Peyer's patch (tissue), 4 donors: ENCODE measurements around the gene CTBP2. TPM values are rescaled to one million over a fixed set of nuclear protein-coding genes. Genes with fewer than 3 reads are reported as not detected.

Experiments
- DNase-seq, 3 donors: peaks; one replicate each; pipeline ENCODE4 v3.0.0-alpha.2; 2017 to 2019
- H3K27ac ChIP-seq, 4 donors: fragments of 200-600 bp; sonication (generic); one replicate each; pipeline ENCODE4 v1.5.1; 2016 to 2019
- H3K27me3 ChIP-seq, 2 donors: fragments of 200-600 bp; sonication (generic); one replicate each; pipeline ENCODE4 v1.5.1; 2019
- H3K36me3 ChIP-seq, 3 donors: fragments of 200-600 bp; sonication (generic); one replicate each; pipeline ENCODE4 v1.5.1; 2016 to 2019
- H3K4me1 ChIP-seq, 4 donors: fragments of 200-600 bp; sonication (generic); one replicate each; pipeline ENCODE4 v1.5.1; 2016 to 2019
- H3K4me3 ChIP-seq, 4 donors: fragments of 200-600 bp; sonication (generic); 1 replicate in 3 of 4; 2 replicates in 1 of 4; pipeline ENCODE4 v1.5.1; 2016 to 2019; ENCODE audit warnings: mild to moderate bottlenecking in 1 of 4
- H3K9me3 ChIP-seq, 4 donors: fragments of 200-600 bp; sonication (generic); one replicate each; pipeline ENCODE4 v1.5.1; 2016 to 2019; ENCODE audit warnings: mild to moderate bottlenecking in 1 of 4
- POLR2A ChIP-seq, 2 donors: fragments of 450-650 bp; IDR thresholded peaks; one replicate each; pipeline ENCODE4 v1.5.1; 2017; ENCODE audit warnings: antibody characterized with exemption in 2 of 2, mild to moderate bottlenecking in 2 of 2, moderate library complexity in 2 of 2
- total RNA-seq, 4 donors: library from RNA; depleted of rRNA; stranded (reverse); fragments of >200 nt; gene quantifications; one replicate each; pipeline ENCODE4 v1.1.0, GENCODE V29; 2016
- TF ChIP-seq, protein P1 (sequence below), 6 experiments: fragments of 450-650 bp in 4 of 6; fragments of 200-600 bp in 2 of 6; sonication (generic) in 1 of 6; IDR thresholded peaks; one replicate each; pipeline ENCODE4 v1.5.1; 2017 to 2019; ENCODE audit warnings: antibody characterized with exemption in 6 of 6, mild to moderate bottlenecking in 3 of 6, moderate library complexity in 1 of 6

The CTBP2 gene
- total RNA-seq, 4 donors from 2014 or later = 53.6 to 83.8 (median 64.7) TPM

GRCh38 chr10:125107166-125107949 is 53.0 kb downstream of the CTBP2 start:
- TF ChIP-seq POLR2A (IDR thresholded peaks at IDR 0.05) = no peak
- TF ChIP-seq, protein P1, sequence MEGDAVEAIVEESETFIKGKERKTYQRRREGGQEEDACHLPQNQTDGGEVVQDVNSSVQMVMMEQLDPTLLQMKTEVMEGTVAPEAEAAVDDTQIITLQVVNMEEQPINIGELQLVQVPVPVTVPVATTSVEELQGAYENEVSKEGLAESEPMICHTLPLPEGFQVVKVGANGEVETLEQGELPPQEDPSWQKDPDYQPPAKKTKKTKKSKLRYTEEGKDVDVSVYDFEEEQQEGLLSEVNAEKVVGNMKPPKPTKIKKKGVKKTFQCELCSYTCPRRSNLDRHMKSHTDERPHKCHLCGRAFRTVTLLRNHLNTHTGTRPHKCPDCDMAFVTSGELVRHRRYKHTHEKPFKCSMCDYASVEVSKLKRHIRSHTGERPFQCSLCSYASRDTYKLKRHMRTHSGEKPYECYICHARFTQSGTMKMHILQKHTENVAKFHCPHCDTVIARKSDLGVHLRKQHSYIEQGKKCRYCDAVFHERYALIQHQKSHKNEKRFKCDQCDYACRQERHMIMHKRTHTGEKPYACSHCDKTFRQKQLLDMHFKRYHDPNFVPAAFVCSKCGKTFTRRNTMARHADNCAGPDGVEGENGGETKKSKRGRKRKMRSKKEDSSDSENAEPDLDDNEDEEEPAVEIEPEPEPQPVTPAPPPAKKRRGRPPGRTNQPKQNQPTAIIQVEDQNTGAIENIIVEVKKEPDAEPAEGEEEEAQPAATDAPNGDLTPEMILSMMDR (IDR thresholded peaks at IDR 0.05) = no peak
- no peak overlapping the region for H3K4me3 ChIP-seq
- no peak for DNase-seq
- no peaks in the 10 kb centered on the region for H3K27me3 ChIP-seq
- H3K36me3 ChIP-seq = peaks cover 0 to 35% (median 0%) of the 10 kb centered on the region in 3 donors
- H3K4me1 ChIP-seq = peaks cover 0 to 16% (median 2%) of the 10 kb centered on the region in 4 donors
- no peak overlapping the region for H3K27ac ChIP-seq
- peaks cover 0 to 4% (median 0%) of the 10 kb centered on the region in 4 donors for H3K9me3 ChIP-seq

GRCh38 chr10:125106586-125106985 is 53.8 kb downstream of the CTBP2 start:
- H3K4me3 ChIP-seq = no peak overlapping the region
- H3K27ac ChIP-seq = no peak overlapping the region
- DNase-seq = peak in 1 of 3 donors; percentile 27
- TF ChIP-seq, protein P1 (IDR thresholded peaks at IDR 0.05) = no peak
- TF ChIP-seq POLR2A (IDR thresholded peaks at IDR 0.05) = no peak
- H3K4me1 ChIP-seq = peaks cover 0 to 20% (median 2%) of the 10 kb centered on the region in 4 donors
- peaks cover 0 to 4% (median 0%) of the 10 kb centered on the region in 4 donors for H3K9me3 ChIP-seq
- peaks cover 0 to 35% (median 0%) of the 10 kb centered on the region in 3 donors for H3K36me3 ChIP-seq
- H3K27me3 ChIP-seq = no peaks in the 10 kb centered on the region

GRCh38 chr10:125105706-125106255 is 54.6 kb downstream of the CTBP2 start:
- TF ChIP-seq, protein P1 (IDR thresholded peaks at IDR 0.05) = no peak
- no peak for TF ChIP-seq POLR2A (IDR thresholded peaks at IDR 0.05)
- Histone ChIP-seq H3K27me3 (no peaks in the 10 kb centered on the region), H3K36me3 (peaks cover 0 to 35% (median 0%) of the 10 kb centered on the region in 3 donors), H3K9me3 (peaks cover 0 to 4% (median 0%) of the 10 kb centered on the region in 4 donors), H3K4me3 (no peak overlapping the region), H3K4me1 (peaks cover 0 to 20% (median 2%) of the 10 kb centered on the region in 4 donors), H3K27ac (no peak overlapping the region)
- DNase-seq = peak in 1 of 3 donors; percentile 28

DNA sequence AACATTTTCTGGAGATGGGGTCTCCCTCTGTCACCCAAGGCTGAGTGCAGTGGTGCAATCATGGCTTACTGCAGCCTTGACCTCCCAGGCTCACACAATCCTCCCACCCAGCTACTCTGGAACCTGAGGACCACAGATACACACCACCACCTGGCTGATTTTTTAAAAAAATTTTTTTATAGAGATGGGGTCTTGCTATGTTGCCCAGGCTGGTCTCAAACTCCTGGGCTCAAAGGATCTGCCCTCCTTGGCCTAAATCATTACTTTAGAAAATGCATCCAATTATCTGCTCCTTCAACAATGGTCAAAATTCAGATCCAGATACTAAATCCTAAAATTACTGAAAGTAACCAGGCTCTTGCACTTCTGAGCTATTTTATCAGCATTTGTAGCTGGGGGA is 55.2 kb downstream of the CTBP2 start:
- no peaks in the 10 kb centered on the region for H3K27me3 ChIP-seq
- TF ChIP-seq, protein P1 (IDR thresholded peaks at IDR 0.05) = no peak
- no peak for TF ChIP-seq POLR2A (IDR thresholded peaks at IDR 0.05)
- no peak overlapping the region for H3K4me3 ChIP-seq
- no peak for DNase-seq
- H3K36me3 ChIP-seq = peaks cover 0 to 34% (median 0%) of the 10 kb centered on the region in 3 donors
- H3K9me3 ChIP-seq = peaks cover 0 to 4% (median 0%) of the 10 kb centered on the region in 4 donors
- H3K4me1 ChIP-seq = peaks cover 0 to 20% (median 2%) of the 10 kb centered on the region in 4 donors
- H3K27ac ChIP-seq = no peak overlapping the region

GRCh38 chr10:125104559-125104958 is 55.8 kb downstream of the CTBP2 start:
- peak in 1 of 3 donors; percentile 21 for DNase-seq
- no peak overlapping the region for H3K4me3 ChIP-seq
- H3K27ac ChIP-seq = no peak overlapping the region
- no peaks in the 10 kb centered on the region for H3K27me3 ChIP-seq
- TF ChIP-seq POLR2A (IDR thresholded peaks at IDR 0.05) = no peak
- TF ChIP-seq, protein P1 (IDR thresholded peaks at IDR 0.05) = no peak
- peaks cover 0 to 28% (median 0%) of the 10 kb centered on the region in 3 donors for H3K36me3 ChIP-seq
- peaks cover 0 to 4% (median 0%) of the 10 kb centered on the region in 4 donors for H3K9me3 ChIP-seq
- H3K4me1 ChIP-seq = peaks cover 0 to 20% (median 2%) of the 10 kb centered on the region in 4 donors
